ENCODE data around the gene GSC2. TPM values are rescaled to one million over a fixed set of nuclear protein-coding genes. Genes with fewer than 3 reads are reported as not detected.

Gene GSC2
- total and polyA plus RNA-seq, 4 donors: not detected

- H3K9ac ChIP-seq (ENCODE audit: low read depth in 1 of 2, low read length in 2 of 2): no peak overlapping the region
- DNase-seq (ENCODE audit: low spot score): no peak
- H3K36me3 ChIP-seq (ENCODE audit: control insufficient read depth in 4 of 4, insufficient read depth in 3 of 4, low read depth in 1 of 4, low read length in 3 of 4): no peaks in the 10 kb centered on the region
- peaks cover 11 to 35% (median 27%) of the 10 kb centered on the region in 4 donors for H3K4me1 ChIP-seq (ENCODE audit: control insufficient read depth in 4 of 4, insufficient read depth in 4 of 4, low read length in 3 of 4)
- H3K9me3 ChIP-seq (ENCODE audit: control insufficient read depth in 4 of 4, low read length in 3 of 4): no peaks in the 10 kb centered on the region
- H3K27me3 ChIP-seq (ENCODE audit: control insufficient read depth in 4 of 4, insufficient read depth in 4 of 4, low read length in 3 of 4): no peaks in the 10 kb centered on the region
- no peak overlapping the region for H3K27ac ChIP-seq (ENCODE audit: low read depth in 1 of 2, low read length in 2 of 2)
- WGBS: 26% methylated on average over 27 of the region's 27 CpGs
- H3K4me3 ChIP-seq (ENCODE audit: low read depth in 1 of 3, low read length in 3 of 3): peak overlapping the region; percentile 20 to 94 (median 46)
- no peak for TF ChIP-seq GABPA (IDR thresholded peaks at IDR 0.05 in 1 of 2, conservative IDR thresholded peaks at IDR 0.05 in 1 of 2)
- TF ChIP-seq, protein P1, sequence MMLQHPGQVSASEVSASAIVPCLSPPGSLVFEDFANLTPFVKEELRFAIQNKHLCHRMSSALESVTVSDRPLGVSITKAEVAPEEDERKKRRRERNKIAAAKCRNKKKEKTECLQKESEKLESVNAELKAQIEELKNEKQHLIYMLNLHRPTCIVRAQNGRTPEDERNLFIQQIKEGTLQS (IDR thresholded peaks at IDR 0.05): no peak
- no peak for TF ChIP-seq SP1 (IDR thresholded peaks at IDR 0.05)
- TF ChIP-seq, protein P2, sequence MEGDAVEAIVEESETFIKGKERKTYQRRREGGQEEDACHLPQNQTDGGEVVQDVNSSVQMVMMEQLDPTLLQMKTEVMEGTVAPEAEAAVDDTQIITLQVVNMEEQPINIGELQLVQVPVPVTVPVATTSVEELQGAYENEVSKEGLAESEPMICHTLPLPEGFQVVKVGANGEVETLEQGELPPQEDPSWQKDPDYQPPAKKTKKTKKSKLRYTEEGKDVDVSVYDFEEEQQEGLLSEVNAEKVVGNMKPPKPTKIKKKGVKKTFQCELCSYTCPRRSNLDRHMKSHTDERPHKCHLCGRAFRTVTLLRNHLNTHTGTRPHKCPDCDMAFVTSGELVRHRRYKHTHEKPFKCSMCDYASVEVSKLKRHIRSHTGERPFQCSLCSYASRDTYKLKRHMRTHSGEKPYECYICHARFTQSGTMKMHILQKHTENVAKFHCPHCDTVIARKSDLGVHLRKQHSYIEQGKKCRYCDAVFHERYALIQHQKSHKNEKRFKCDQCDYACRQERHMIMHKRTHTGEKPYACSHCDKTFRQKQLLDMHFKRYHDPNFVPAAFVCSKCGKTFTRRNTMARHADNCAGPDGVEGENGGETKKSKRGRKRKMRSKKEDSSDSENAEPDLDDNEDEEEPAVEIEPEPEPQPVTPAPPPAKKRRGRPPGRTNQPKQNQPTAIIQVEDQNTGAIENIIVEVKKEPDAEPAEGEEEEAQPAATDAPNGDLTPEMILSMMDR (IDR thresholded peaks at IDR 0.05; ENCODE audit: low read depth, low read length, missing input control): no peak
- no peak for TF ChIP-seq FOXA2 (IDR thresholded peaks at IDR 0.05)
- no peak for TF ChIP-seq RAD21 (IDR thresholded peaks at IDR 0.05)
- TF ChIP-seq YY1 (IDR thresholded peaks at IDR 0.05): no peak
- TF ChIP-seq FOXA1 (IDR thresholded peaks at IDR 0.05): no peak
- no peak for TF ChIP-seq REST (IDR thresholded peaks at IDR 0.05)
These were observed 27.2 kb downstream of the GSC2 start for GRCh38 chr22:19122752-19123492.

GRCh38 chr22:19122143-19122751 lies 27.8 kb downstream of the GSC2 start, which contains the start of gene DGCR2:
DGCR2 (minus strand) TSS chr22:19122412; CDS start chr22:19122206, 206 bp downstream.
- Histone ChIP-seq H3K9ac (ENCODE audit: low read depth in 1 of 2, low read length in 2 of 2) (peak within 1 kb of the TSS; percentile 60 to 81), H3K9me3 (ENCODE audit: control insufficient read depth in 4 of 4, low read length in 3 of 4) (no peaks in the 10 kb centered on the region), H3K27ac (ENCODE audit: low read depth in 1 of 2, low read length in 2 of 2) (peak within 1 kb of the TSS; percentile 90 to 93), H3K4me3 (ENCODE audit: low read depth in 1 of 3, low read length in 3 of 3) (peak within 1 kb of the TSS; percentile 88 to 94 (median 90)), H3K27me3 (ENCODE audit: control insufficient read depth in 4 of 4, insufficient read depth in 4 of 4, low read length in 3 of 4) (no peaks in the 10 kb centered on the region), H3K4me1 (ENCODE audit: control insufficient read depth in 4 of 4, insufficient read depth in 4 of 4, low read length in 3 of 4) (peaks cover 11 to 35% (median 30%) of the 10 kb centered on the region in 4 donors), H3K36me3 (ENCODE audit: control insufficient read depth in 4 of 4, insufficient read depth in 3 of 4, low read depth in 1 of 4, low read length in 3 of 4) (no peaks in the 10 kb centered on the region)
- peak; percentile 98 for DNase-seq (ENCODE audit: low spot score)
- under 1% methylated on average over 67 of the region's 67 CpGs for WGBS
- TF ChIP-seq FOXA1 (IDR thresholded peaks at IDR 0.05) (no peak), RAD21 (IDR thresholded peaks at IDR 0.05) (no peak), HNF4G (IDR thresholded peaks at IDR 0.05) (no peak), GABPA (IDR thresholded peaks at IDR 0.05 in 1 of 2, conservative IDR thresholded peaks at IDR 0.05 in 1 of 2) (no peak), REST (IDR thresholded peaks at IDR 0.05) (no peak), HNF4A (conservative IDR thresholded peaks at IDR 0.05) (no peak), FOXA2 (IDR thresholded peaks at IDR 0.05) (no peak), EGR1 (IDR thresholded peaks at IDR 0.05; ENCODE audit: low read depth in 2 of 2) (no peak), TAF1 (conservative IDR thresholded peaks at IDR 0.05) (no peak)
- TF ChIP-seq, protein P1 (IDR thresholded peaks at IDR 0.05): no peak
- TF ChIP-seq, protein P2 (IDR thresholded peaks at IDR 0.05; ENCODE audit: low read depth, low read length, missing input control): no peak
- TF ChIP-seq, protein P3, sequence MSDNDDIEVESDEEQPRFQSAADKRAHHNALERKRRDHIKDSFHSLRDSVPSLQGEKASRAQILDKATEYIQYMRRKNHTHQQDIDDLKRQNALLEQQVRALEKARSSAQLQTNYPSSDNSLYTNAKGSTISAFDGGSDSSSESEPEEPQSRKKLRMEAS (IDR thresholded peaks at IDR 0.05): no peak

Data from liver (tissue), 9 donors.